Neural crest cell (in vitro differentiated cells): ENCODE measurements around the gene EFCAB11. TPM values are rescaled to one million over a fixed set of nuclear protein-coding genes. Genes with fewer than 3 reads are reported as not detected.

Experiments
- DNase-seq: peaks from one replicate; pipeline ENCODE4 v3.0.0; 2021; ENCODE audit warnings: low read depth, mixed read lengths, low spot score
- H3K27ac Mint-ChIP-seq: one replicate; pipeline ENCODE4 v1.8.0; 2021; ENCODE audit warnings: mild to moderate bottlenecking, mixed read lengths; ENCODE audit not compliant: unreplicated experiment
- H3K27me3 Mint-ChIP-seq: 2 replicates; pipeline ENCODE4 v1.8.0; 2021; ENCODE audit warnings: low read depth, mild to moderate bottlenecking, mixed read lengths
- H3K36me3 Mint-ChIP-seq: 2 replicates; pipeline ENCODE4 v1.8.0; 2021; ENCODE audit warnings: low read depth, mild to moderate bottlenecking, mixed read lengths
- H3K4me1 Mint-ChIP-seq: 2 replicates; pipeline ENCODE4 v1.8.0; 2021; ENCODE audit warnings: mixed read lengths
- H3K4me3 Mint-ChIP-seq: one replicate; pipeline ENCODE4 v1.8.0; 2021; ENCODE audit warnings: mild to moderate bottlenecking, mixed read lengths
- H3K9me3 Mint-ChIP-seq: 2 replicates; pipeline ENCODE4 v1.8.0; 2021; ENCODE audit warnings: mixed read lengths
- total RNA-seq: library from RNA; stranded (reverse); gene quantifications from 2 replicates; pipeline ENCODE4 v1.2.1, GENCODE V29; 2021
- TF ChIP-seq, protein P1 (sequence below): fragments of 200-600 bp; sonication (generic); conservative IDR thresholded peaks from 2 replicates; pipeline ENCODE4 v1.5.0; 2021; ENCODE audit warnings: antibody characterized with exemption, mild to moderate bottlenecking

The EFCAB11 gene
- total RNA-seq, 1 donor from 2014 or later = 15.4 TPM

DNA sequence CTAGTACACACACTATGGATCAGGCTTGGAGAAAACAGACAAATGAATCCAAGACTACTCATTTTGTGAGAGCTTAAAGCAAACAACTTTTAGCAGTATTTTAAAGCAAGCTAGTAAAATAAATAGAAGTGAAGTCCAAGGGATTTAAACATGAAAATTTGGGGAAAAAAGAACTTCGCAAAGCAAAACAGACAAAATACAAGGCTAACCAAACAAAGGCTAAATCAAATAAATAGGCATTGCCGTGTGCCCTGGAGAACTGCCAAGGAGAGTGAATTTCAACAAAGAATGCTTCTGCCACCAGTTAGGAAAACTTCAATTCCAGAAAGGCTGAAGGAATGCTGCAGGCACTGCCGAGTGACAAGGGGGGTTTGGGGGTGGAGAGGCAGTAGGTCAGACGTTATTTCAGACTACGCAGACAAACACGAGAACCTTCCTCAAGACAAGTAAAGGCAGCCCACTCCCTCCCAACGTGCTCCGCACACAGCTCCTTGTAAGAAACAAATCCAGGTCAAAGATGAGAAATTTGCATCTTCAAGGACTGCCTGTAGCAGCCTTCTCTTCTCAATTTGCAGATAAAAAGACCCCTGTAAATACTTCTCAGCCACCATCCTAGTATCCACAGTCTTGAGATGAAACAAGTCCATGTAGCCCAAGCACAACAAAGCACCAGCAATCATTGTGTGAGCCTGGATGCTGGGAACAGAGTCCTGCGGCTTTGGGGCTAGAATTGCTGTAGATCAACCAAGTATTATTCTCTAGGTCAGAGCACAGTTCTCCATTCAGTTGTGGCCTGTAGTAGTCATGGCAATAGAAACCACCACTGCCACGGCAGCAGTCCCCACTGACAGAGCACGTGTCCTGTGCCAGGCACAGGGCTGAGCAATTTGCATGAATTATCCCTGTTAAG is 43.3 kb downstream of the EFCAB11 start:
- no peaks in the 10 kb centered on the region for H3K27me3 Mint-ChIP-seq
- H3K27ac Mint-ChIP-seq = peak overlapping the region; percentile 51
- peaks cover 4% of the 10 kb centered on the region for H3K9me3 Mint-ChIP-seq
- peak overlapping the region; percentile 24 for H3K4me3 Mint-ChIP-seq
- peaks cover 36% of the 10 kb centered on the region for H3K4me1 Mint-ChIP-seq
- no peaks in the 10 kb centered on the region for H3K36me3 Mint-ChIP-seq
- TF ChIP-seq, protein P1, sequence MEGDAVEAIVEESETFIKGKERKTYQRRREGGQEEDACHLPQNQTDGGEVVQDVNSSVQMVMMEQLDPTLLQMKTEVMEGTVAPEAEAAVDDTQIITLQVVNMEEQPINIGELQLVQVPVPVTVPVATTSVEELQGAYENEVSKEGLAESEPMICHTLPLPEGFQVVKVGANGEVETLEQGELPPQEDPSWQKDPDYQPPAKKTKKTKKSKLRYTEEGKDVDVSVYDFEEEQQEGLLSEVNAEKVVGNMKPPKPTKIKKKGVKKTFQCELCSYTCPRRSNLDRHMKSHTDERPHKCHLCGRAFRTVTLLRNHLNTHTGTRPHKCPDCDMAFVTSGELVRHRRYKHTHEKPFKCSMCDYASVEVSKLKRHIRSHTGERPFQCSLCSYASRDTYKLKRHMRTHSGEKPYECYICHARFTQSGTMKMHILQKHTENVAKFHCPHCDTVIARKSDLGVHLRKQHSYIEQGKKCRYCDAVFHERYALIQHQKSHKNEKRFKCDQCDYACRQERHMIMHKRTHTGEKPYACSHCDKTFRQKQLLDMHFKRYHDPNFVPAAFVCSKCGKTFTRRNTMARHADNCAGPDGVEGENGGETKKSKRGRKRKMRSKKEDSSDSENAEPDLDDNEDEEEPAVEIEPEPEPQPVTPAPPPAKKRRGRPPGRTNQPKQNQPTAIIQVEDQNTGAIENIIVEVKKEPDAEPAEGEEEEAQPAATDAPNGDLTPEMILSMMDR = no peak
- peak; percentile 3 for DNase-seq

DNA sequence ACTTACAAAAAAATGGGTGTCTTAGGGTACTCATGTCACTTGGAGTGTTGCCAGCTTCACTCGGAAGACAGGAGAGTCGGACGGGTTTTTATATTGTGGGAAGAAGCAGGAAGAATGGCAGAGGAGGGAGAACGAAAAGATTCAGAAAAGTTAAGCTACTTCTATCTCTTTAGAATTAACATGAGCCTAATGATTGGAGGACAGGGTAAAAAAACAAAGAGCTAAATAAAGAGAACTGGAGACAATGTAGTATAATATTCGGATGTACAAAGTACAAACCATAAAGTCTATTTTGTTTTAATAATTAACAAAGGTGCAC is 43.9 kb downstream of the EFCAB11 start:
- H3K36me3 Mint-ChIP-seq = no peaks in the 10 kb centered on the region
- no peaks in the 10 kb centered on the region for H3K27me3 Mint-ChIP-seq
- H3K4me1 Mint-ChIP-seq = peaks cover 36% of the 10 kb centered on the region
- peak overlapping the region; percentile 41 for H3K27ac Mint-ChIP-seq
- H3K9me3 Mint-ChIP-seq = peaks cover 4% of the 10 kb centered on the region
- no peak overlapping the region for H3K4me3 Mint-ChIP-seq
- TF ChIP-seq, protein P1 = no peak
- DNase-seq = no peak

DNA sequence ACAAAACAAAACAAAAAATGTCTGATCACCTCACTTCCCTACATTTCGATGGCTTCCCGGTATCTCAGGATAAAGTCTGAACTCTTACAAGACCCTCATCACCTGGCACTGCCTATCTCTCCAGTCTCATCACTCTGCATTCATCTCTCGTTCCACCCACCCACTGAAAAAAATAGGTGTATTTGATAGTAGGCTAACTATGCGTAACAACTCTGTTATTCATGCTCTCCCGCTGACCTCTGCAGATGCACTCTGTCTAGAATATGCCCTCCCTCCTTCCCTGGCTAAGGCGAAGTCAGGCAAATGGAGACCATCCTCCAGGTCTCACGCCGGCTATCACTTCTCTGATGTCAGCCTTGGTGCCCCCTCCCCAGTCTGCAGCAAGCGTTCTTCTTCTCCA is 44.9 kb downstream of the EFCAB11 start:
- no peak for DNase-seq
- TF ChIP-seq, protein P1 = no peak
- peaks cover 33% of the 10 kb centered on the region for H3K4me1 Mint-ChIP-seq
- H3K4me3 Mint-ChIP-seq = no peak overlapping the region
- no peaks in the 10 kb centered on the region for H3K27me3 Mint-ChIP-seq
- peaks cover 4% of the 10 kb centered on the region for H3K9me3 Mint-ChIP-seq
- H3K27ac Mint-ChIP-seq = peak overlapping the region; percentile 71
- H3K36me3 Mint-ChIP-seq = no peaks in the 10 kb centered on the region

DNA sequence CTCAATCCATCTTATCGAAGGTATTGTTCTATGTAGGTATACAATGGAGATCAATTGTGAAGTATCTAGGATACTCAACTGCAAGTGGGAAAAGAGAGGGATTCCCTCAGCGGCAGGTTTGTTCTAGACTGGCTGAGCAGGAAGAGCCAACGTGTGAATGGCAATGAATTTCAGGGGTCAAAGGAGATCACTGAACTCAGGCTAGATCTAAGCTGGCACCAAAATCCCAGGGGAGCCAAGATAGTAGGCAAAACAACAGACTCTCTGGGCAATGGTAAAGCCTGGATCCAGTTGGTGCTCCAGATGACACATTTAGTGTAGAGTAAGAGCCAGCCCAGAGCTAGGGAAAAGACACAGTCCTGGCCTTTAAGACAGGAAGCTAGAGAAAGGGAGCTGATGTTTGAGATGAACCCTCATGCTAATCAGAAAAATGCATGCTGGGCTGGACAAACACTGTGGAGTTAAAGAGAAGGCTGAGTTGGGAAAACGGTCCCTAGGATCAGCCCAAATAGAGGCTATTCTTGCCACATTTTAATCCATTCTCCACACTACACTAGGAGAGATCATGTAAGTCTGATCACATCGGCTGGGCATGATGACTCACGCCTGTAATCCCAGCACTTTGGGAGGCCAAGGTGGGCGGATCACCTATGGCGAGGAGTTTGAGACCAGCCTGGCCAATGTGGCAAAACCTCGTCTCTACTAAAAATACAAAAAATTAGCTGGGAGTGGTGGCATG is 45.6 kb downstream of the EFCAB11 start:
- Mint-ChIP-seq H3K27ac (no peak overlapping the region), H3K4me1 (peaks cover 33% of the 10 kb centered on the region), H3K27me3 (no peaks in the 10 kb centered on the region), H3K36me3 (no peaks in the 10 kb centered on the region), H3K4me3 (no peak overlapping the region), H3K9me3 (peaks cover 4% of the 10 kb centered on the region)
- DNase-seq = no peak
- TF ChIP-seq, protein P1 = no peak

DNA sequence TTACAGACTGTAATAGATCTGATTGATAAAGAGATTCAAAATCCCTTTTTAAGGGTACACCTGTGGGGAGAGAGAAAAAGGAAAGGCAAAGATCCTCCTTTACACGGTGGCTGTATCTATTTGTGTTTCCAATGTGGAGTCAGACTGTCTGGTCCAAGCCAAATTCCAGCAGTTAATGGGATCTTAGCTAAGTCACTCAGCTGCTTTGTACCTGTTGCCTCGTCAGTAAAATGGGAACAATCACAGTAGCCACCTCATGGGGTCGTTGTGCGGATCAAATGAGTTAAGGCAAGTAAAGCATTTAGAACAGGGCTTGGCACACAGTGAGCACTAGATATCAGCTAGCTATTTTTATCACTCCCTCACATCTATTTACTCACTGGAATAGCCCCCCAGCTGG is 46.9 kb downstream of the EFCAB11 start:
- H3K36me3 Mint-ChIP-seq = no peaks in the 10 kb centered on the region
- H3K27me3 Mint-ChIP-seq = no peaks in the 10 kb centered on the region
- DNase-seq = no peak
- no peak overlapping the region for H3K27ac Mint-ChIP-seq
- peaks cover 4% of the 10 kb centered on the region for H3K9me3 Mint-ChIP-seq
- H3K4me3 Mint-ChIP-seq = no peak overlapping the region
- TF ChIP-seq, protein P1 = no peak
- H3K4me1 Mint-ChIP-seq = peaks cover 28% of the 10 kb centered on the region
